SU-DHL-6 (cell line): ENCODE results near the gene SLC25A18.
A peak's percentile ranks its signal among the peaks of the same experiment; 100 is the strongest.

Experiments used
- H2AFZ ChIP-seq: fragments of 200-600 bp; sonication (generic); 2 replicates; pipeline ENCODE4 v1.6.1; 2014; ENCODE audit warnings: low read depth, mild to moderate bottlenecking, moderate library complexity, mixed read lengths, antibody characterized with exemption, low read length; ENCODE audit not compliant: severe bottlenecking
- H3F3A ChIP-seq: fragments of 200-600 bp; shearing (Covaris generic); 2 replicates; pipeline ENCODE4 v1.6.0; 2016; ENCODE audit warnings: antibody characterized with exemption, mild to moderate bottlenecking; ENCODE audit not compliant: insufficient read depth
- H3K27ac ChIP-seq: fragments of 200-600 bp; sonication (generic); 2 replicates; pipeline ENCODE4 v1.5.1; 2016; ENCODE audit warnings: low read depth, mild to moderate bottlenecking, low read length, moderate library complexity, mixed read lengths
- H3K27me3 ChIP-seq: fragments of 200-600 bp; sonication (generic), shearing (Covaris generic); 2 replicates; pipeline ENCODE4 v1.6.0; 2014; ENCODE audit warnings: mild to moderate bottlenecking, low read length
- H3K36me3 ChIP-seq: fragments of 200-600 bp; sonication (generic); 2 replicates; pipeline ENCODE4 v1.6.1; 2014; ENCODE audit warnings: mild to moderate bottlenecking, low read length, mixed read lengths
- H3K4me2 ChIP-seq: fragments of 300-600, 200-600 bp; shearing (Covaris generic), sonication (generic); 2 replicates; pipeline ENCODE4 v1.6.0; 2014; ENCODE audit warnings: low read length, low read depth, mild to moderate bottlenecking; ENCODE audit not compliant: poor library complexity, severe bottlenecking
- H3K4me3 ChIP-seq: fragments of 200-600 bp; sonication (generic); 2 replicates; pipeline ENCODE4 v1.5.1; 2014; ENCODE audit warnings: antibody characterized with exemption, low read length, mild to moderate bottlenecking, mixed read lengths; ENCODE audit not compliant: insufficient read depth, poor library complexity, severe bottlenecking
- H3K79me2 ChIP-seq: fragments of 200-600 bp; sonication (generic); 2 replicates; pipeline ENCODE4 v1.6.1; 2014; ENCODE audit warnings: mild to moderate bottlenecking, low read length, moderate library complexity; ENCODE audit not compliant: insufficient read depth
- H3K9ac ChIP-seq: fragments of 200-600 bp; sonication (generic); 2 replicates; pipeline ENCODE4 v1.7.0; 2014; ENCODE audit warnings: mild to moderate bottlenecking, low read length
- H3K9me2 ChIP-seq: fragments of 200-600 bp; sonication (generic); replicated peaks from 2 replicates; pipeline ENCODE4 v1.6.1; 2014; ENCODE audit warnings: low read length; ENCODE audit not compliant: insufficient read depth
- H3K9me3 ChIP-seq: fragments of 200-600 bp; sonication (generic); 2 replicates; pipeline ENCODE4 v1.6.1; 2014; ENCODE audit warnings: low read length, mixed read lengths; ENCODE audit not compliant: insufficient read depth
- H4K20me1 ChIP-seq: fragments of 200-600 bp; sonication (generic); 2 replicates; pipeline ENCODE4 v1.6.1; 2014; ENCODE audit warnings: low read depth, mild to moderate bottlenecking, antibody characterized with exemption, low read length, moderate library complexity, mixed read lengths
- EZH2phosphoT487 ChIP-seq: fragments of 200-600 bp; sonication (generic), shearing (Covaris generic); conservative IDR thresholded peaks from 2 replicates; pipeline ENCODE4 v1.6.1; 2018; ENCODE audit warnings: mild to moderate bottlenecking, antibody characterized with exemption, low read length, moderate library complexity, mixed read lengths
- TF ChIP-seq, protein P1 (sequence below): fragments of 200-600 bp; sonication (generic); IDR thresholded peaks from one replicate; pipeline ENCODE4 v1.5.1; 2017; ENCODE audit warnings: antibody characterized with exemption, mild to moderate bottlenecking, low read length, moderate library complexity; ENCODE audit not compliant: insufficient read depth, poor library complexity, severe bottlenecking

Gene SLC25A18

DNA sequence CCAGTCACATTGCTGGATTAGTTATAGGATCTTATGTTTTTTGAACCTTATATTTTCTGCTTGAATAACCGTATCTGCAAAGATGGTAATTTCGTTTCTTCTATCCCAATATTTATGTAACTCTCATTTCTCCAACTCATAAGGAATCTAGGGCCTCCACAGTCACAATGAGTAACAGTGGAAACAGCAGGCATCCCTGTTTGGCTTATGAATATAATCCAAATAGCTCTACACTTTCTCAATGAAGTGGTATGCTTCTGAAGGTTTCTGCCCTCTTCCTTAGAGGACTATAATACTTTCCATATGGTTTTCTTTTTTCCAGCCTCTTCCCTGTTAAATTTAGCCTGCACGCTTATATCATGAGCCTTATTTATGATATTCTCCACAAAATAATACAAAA, 48.8 kb downstream of the SLC25A18 start:
- no peaks in the 10 kb centered on the region for H4K20me1 ChIP-seq
- H3K79me2 ChIP-seq, result no peaks in the 10 kb centered on the region
- H3F3A ChIP-seq, result no peaks in the 10 kb centered on the region
- H3K9me2 ChIP-seq, result no peaks in the 10 kb centered on the region
- no peak overlapping the region for H2AFZ ChIP-seq
- H3K9ac ChIP-seq, result no peak overlapping the region
- H3K4me3 ChIP-seq, result no peak overlapping the region
- TF ChIP-seq EZH2phosphoT487, result no peak
- TF ChIP-seq, protein P1, sequence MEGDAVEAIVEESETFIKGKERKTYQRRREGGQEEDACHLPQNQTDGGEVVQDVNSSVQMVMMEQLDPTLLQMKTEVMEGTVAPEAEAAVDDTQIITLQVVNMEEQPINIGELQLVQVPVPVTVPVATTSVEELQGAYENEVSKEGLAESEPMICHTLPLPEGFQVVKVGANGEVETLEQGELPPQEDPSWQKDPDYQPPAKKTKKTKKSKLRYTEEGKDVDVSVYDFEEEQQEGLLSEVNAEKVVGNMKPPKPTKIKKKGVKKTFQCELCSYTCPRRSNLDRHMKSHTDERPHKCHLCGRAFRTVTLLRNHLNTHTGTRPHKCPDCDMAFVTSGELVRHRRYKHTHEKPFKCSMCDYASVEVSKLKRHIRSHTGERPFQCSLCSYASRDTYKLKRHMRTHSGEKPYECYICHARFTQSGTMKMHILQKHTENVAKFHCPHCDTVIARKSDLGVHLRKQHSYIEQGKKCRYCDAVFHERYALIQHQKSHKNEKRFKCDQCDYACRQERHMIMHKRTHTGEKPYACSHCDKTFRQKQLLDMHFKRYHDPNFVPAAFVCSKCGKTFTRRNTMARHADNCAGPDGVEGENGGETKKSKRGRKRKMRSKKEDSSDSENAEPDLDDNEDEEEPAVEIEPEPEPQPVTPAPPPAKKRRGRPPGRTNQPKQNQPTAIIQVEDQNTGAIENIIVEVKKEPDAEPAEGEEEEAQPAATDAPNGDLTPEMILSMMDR, result no peak
- H3K27me3 ChIP-seq, result no peaks in the 10 kb centered on the region
- no peak overlapping the region for H3K4me2 ChIP-seq
- H3K27ac ChIP-seq, result no peak overlapping the region
- no peaks in the 10 kb centered on the region for H3K9me3 ChIP-seq
- H3K36me3 ChIP-seq, result no peaks in the 10 kb centered on the region

DNA sequence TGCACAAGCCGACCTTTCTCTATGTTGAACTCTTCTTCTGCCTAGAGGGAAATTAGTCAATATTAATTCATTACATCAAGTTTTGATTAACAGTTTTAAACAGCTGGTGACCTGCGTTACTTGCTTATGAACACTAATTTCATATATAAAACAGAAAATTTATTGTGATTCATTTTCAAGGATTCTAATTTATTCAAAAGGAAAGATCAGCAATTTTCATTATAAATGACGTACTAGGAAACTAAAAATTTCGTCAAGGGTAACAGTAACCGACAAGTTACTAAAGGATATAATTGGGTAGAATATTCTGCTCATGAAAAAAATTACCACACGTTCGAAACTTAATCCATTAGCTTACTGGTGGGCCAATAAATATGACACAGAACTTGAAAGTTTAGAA, 50.0 kb downstream of the SLC25A18 start:
- Histone ChIP-seq H3K27me3 (no peaks in the 10 kb centered on the region), H3K36me3 (no peaks in the 10 kb centered on the region), H4K20me1 (no peaks in the 10 kb centered on the region), H3K4me2 (no peak overlapping the region), H3K4me3 (no peak overlapping the region), H3K27ac (no peak overlapping the region), H3K9me2 (no peaks in the 10 kb centered on the region), H3F3A (no peaks in the 10 kb centered on the region), H3K79me2 (no peaks in the 10 kb centered on the region), H2AFZ (no peak overlapping the region), H3K9ac (no peak overlapping the region), H3K9me3 (no peaks in the 10 kb centered on the region)
- TF ChIP-seq, protein P1, result no peak
- no peak for TF ChIP-seq EZH2phosphoT487

DNA sequence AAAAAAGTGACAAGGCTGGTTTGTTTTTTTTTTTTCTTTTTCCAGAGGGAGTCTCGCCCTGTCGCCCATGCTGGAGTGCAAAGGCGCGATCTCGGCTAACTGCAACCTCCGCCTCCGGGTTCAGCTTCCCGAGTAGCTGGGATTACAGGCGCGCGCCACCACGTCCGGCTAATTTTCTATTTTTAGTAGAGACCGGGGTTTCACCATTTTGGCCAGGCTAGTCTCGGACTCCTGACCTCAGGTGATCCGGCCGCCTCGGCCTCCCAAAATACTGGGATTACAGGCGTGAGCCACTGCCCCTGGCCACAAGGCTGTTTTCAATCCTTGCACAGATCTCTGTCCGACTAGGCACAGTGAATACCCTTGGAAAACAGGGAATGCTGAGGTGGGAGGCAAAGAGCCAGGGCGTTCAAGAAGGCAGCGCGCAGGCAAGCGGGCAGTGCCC, 64.7 kb downstream of the SLC25A18 start:
- Histone ChIP-seq H3K36me3 (no peaks in the 10 kb centered on the region), H2AFZ (no peak overlapping the region), H3K79me2 (peaks cover 29% of the 10 kb centered on the region), H3K9ac (peak overlapping the region; percentile 83), H4K20me1 (no peaks in the 10 kb centered on the region), H3K4me2 (peak overlapping the region; percentile 63), H3K4me3 (peak overlapping the region; percentile 94), H3K9me2 (no peaks in the 10 kb centered on the region), H3K27ac (no peak overlapping the region), H3K27me3 (no peaks in the 10 kb centered on the region), H3K9me3 (no peaks in the 10 kb centered on the region), H3F3A (no peaks in the 10 kb centered on the region)
- TF ChIP-seq, protein P1, result no peak
- no peak for TF ChIP-seq EZH2phosphoT487
